HG03175 (cell line): Measurements from ENCODE around the gene TMCO4.
A peak's percentile ranks its signal among the peaks of the same experiment; 100 is the strongest.

Source experiments
- ATAC-seq: cut with Tn5 transposase; IDR thresholded peaks from one replicate; pipeline ENCODE4 v1.9.1; 2021; ENCODE audit warnings: mild to moderate bottlenecking, moderate library complexity; ENCODE audit not compliant: unreplicated experiment

The TMCO4 gene

GRCh38 chr1:19723874-19724273 is 75.8 kb downstream of the TMCO4 start:
- ATAC-seq, result no peak

- ATAC-seq, result no peak
Observed at GRCh38 chr1:19720973-19721372, 78.7 kb downstream of the TMCO4 start.

GRCh38 chr1:19720174-19720573 is 79.5 kb downstream of the TMCO4 start:
- no peak for ATAC-seq

DNA sequence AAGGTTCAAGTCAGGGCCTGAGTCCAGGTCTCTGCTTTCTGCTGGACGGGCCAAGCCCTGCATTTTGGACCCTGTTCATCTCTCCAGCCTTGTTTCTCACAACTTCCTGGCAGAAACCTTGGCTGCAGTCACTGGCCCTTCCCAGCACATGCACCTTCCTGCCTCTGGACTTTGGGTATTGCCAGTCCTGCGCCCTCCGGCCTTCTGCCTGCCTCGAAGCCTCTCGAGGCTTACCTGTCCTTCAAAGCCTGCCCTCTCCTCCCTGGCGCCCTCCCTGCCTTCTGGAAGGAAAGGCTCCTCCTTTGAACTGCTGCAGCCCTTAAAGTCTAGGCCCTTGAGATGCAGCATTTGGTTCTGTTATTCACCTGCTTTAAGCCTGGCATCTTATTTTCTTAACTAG is 82.2 kb downstream of the TMCO4 start:
- no peak for ATAC-seq

DNA sequence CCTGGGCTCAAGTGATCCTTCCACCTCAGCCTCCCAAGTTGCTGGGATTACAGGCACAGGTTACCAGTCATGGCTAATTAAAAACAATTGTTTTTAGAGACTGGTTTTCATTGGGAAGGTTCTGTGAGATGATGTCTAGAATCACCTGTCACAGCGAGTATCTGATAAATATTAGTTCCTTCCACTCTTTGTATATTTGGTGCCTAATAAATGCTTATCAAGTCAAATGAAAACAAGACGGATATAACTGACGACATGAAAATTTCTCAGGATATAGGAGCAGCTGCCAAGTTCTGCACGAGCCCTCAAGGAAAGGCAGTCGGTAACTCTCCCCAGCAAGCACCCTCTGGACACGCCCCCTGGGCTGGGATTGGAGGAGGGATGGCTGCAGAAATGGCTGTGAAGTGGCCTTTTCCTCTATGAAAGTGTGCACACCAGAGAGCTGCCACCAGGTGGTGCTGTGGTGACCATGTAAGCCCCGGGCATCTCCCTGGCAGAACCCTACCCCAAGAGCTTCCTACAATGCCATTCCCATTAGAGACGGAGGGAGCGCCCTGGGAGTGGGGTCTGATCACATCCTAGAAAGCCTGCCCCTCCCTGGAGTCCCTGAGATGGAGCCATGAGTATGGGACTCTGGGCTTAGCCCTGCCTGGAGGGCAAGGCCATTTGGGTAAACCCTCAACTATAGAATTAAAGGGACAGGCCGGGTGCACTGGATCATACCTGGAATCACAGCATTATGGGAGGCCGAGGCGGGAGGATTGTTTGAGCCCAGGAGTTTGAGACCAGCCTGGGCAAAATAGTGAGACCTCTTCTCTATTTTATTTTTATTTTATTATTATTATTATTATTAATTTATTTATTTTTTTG is 84.1 kb downstream of the TMCO4 start:
- ATAC-seq, result peak; percentile 57

GRCh38 chr1:19712928-19713327 is 86.8 kb downstream of the TMCO4 start:
- ATAC-seq, result no peak

- peak; percentile 56 for ATAC-seq
Observed at GRCh38 chr1:19710825-19711611, 88.7 kb downstream of the TMCO4 start.

DNA sequence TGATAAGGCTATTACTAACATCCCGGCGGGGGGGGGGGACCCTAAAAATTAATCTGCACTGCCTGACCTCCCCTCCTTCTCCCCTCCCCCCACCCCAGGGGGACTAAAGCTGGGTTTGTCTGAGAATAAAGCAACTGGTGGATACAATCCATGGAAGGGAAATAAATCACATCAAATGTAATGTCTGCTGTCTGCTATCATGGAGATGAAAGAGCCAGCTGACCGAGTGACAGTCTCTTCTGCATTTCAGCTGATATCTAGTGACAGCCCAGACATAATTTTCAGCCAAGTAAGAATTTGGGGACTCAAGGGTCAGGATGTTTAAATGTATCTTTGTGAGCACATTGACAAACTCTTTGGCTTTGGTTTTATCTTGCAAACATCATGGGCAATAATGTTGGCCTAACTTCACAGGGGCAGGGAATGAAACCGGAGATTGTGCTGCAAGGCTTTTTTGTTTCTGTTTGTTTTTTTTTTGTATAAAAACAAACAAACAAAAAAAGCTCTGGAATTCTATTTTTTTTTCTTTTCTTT is 90.4 kb downstream of the TMCO4 start:
- ATAC-seq, result no peak

DNA sequence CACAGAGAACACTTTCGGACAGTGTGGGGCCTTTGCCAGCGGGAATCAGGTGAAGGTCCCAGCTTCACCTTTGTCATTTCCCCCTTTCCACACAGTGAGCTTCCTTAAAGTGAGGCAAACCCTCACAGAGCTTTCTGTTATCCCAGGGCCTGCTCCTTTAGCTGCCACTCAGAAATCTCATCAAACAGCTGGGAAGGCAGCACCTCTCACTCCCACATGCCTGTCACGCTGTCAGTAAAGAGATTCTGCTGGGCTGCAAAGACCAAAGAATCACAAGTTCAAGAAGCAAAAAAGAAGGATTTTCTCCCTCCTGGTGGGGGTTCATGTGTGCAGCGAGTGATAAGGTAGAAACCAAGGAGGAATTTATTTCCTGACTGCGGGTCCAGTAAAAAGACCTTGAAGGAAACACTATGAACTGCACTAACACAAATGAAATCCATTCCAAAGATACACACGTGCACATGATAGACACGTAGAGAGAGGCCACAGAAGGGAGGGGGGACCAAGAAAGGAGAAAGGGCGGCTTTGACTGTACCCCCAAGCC is 91.1 kb downstream of the TMCO4 start:
- no peak for ATAC-seq

DNA sequence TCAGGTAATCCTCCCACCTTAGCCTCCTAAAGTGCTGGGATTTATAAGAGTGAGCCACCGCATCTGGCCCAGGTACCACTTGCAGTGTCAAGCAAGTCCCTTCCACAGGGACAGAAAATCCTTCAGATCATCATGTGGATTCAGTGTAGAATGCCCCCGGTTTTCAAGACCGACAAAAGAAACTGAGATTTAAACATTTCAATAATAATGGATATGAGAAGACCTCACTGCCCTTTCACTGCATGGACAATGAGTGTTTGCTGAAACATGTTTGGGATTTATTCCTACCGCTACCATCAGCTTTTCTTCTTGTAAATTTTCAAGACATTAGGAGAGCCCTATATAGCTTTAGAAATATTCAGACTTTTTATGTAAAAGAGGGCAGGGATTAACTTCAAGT is 93.6 kb downstream of the TMCO4 start:
- no peak for ATAC-seq

DNA sequence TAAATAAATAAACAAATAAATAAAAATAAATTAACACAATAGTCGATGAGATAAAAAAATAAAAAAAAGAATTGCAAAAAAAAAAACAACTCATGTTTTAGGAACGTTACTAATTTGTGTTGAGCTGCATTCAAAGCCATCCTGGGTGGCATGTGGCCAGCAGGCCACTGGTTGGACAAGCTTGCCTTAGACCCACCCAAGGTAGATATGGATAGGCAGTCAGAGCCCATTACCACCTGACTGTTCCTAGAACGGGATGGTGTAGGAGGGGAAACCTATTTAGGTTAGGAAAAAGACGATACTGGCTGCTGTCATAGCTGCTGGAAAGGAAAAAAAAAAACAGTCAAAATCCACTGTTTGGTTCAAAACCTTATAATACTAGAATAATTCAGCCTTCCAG is 94.3 kb downstream of the TMCO4 start:
- ATAC-seq, result no peak

GRCh38 chr1:19704247-19705113 is 95.2 kb downstream of the TMCO4 start:
- no peak for ATAC-seq

GRCh38 chr1:19703280-19703679 is 96.4 kb downstream of the TMCO4 start:
- ATAC-seq, result no peak

- ATAC-seq, result no peak
Observed at GRCh38 chr1:19700079-19700777, 99.5 kb downstream of the TMCO4 start.

DNA sequence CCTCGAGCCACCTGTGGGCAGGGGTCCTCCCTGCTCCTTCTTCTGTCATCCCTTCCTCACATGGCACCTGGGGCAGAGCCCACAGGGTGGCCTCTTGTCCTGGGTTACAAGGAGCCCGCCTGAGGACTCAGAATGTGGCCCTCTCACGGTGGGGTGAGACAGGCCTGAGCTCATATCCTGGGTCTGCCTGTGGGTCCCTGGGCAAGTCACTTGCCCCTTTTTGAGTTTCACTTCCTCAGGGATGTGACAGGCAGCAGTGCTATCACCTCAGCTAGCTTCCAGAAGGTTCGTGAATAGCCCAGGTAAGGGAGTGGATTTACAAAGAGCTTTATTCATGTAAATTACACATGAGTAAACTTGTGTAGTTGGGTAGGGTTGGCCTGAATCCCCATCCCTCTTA is 101.5 kb downstream of the TMCO4 start:
- peak; percentile 56 for ATAC-seq

DNA sequence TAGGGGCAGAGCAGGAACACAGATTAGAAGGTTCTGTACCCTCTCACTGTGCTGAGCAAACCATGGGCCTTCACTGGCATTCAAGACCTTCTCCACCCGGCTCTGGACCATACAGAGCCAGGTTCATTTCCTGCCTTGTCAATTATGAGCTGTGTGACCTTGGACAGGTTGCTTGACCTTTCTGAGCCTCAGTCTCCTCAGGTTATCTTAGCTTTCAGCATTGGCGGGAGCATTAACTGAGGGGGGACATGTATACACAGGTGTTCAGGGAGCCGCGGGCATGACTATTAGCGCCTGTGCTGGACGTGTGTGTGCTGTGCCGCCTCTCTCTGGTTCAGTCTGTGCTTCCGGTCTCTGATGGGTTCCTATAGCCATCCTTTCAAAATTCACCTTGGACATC is 102.9 kb downstream of the TMCO4 start:
- ATAC-seq, result no peak

GRCh38 chr1:19695772-19696171 is 103.9 kb downstream of the TMCO4 start:
- ATAC-seq, result no peak

DNA sequence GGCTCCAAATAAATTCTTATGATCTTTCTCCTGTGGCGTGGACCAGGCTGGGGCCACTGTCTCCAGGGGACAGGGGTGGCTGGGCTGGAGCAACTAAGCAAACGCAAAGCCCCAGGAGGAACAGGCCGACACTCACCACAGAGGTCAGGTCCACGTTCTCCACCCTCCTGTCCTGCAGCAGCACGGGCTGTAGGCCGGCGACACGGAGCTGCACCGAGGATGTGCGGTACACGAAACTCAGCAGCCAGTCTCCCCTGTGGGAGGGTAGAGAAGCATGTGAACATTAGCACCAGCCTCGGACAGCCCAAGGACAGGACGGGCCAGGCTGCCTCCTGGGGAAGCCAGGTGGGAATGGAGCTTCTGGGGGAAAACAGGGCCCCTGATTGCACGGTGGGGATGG is 105.4 kb downstream of the TMCO4 start:
- no peak for ATAC-seq

DNA sequence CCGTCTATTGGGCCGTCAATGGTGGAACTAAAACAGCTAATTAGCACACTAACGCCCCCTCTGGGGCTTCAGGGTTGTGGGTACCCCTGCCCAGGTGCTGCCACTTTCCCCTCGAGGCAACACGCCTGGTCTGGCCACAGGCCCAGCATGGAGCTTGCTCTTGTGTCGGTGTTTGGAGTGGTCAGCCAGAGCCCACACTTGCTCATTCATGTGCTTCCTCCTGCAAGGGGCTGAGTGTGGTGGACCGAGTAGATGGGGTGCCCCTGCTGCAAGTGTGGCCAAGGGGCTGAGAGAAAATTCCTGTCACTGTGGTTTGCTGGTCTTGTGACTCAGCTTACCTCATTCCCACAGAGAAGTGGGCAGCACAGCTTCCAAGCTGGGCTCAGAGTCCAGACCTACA is 109.4 kb downstream of the TMCO4 start:
- no peak for ATAC-seq

- no peak for ATAC-seq
Observed at GRCh38 chr1:19689856-19690255, 109.9 kb downstream of the TMCO4 start.
